Muscle of arm (tissue), 12 donors: Measurements from ENCODE around the gene KIF2A. TPM values are rescaled to one million over a fixed set of nuclear protein-coding genes. Genes with fewer than 3 reads are reported as not detected.
A peak's percentile ranks its signal among the peaks of the same experiment; 100 is the strongest.

ENCODE experiments used
- DNase-seq: peaks from one replicate; pipeline ENCODE4 v3.0.0-alpha.2; 2013
- polyA plus RNA-seq, 12 donors: library from polyadenylated mRNA; unstranded; fragments of 120-200 nt; gene quantifications; one replicate each; pipeline ENCODE4 v1.2.1, GENCODE V29; 2013; ENCODE audit not compliant: insufficient read length in 12 of 12

Gene KIF2A
- polyA plus RNA-seq, 12 donors = 31.4 to 51.9 (median 38.9) TPM; not detected in 1

- no peak for DNase-seq
These were observed 21.4 kb downstream of the KIF2A start for GRCh38 chr5:62327138-62328053.

GRCh38 chr5:62328772-62329491, 22.9 kb downstream of the KIF2A start:
- no peak for DNase-seq

- DNase-seq = no peak
These were observed 24.3 kb downstream of the KIF2A start for GRCh38 chr5:62330302-62330701.

GRCh38 chr5:62331921-62332320, 25.9 kb downstream of the KIF2A start:
- peak; percentile 36 for DNase-seq

GRCh38 chr5:62333250-62333794, 27.3 kb downstream of the KIF2A start:
- DNase-seq = no peak

- no peak for DNase-seq
These were observed 28.1 kb downstream of the KIF2A start for GRCh38 chr5:62334082-62334481.

- no peak for DNase-seq
These were observed 34.4 kb downstream of the KIF2A start for GRCh38 chr5:62340392-62340791.

GRCh38 chr5:62340979-62341378, 35.0 kb downstream of the KIF2A start:
- DNase-seq = no peak

GRCh38 chr5:62341783-62342475, 35.9 kb downstream of the KIF2A start:
- DNase-seq = no peak

GRCh38 chr5:62342476-62342837, 36.5 kb downstream of the KIF2A start:
- no peak for DNase-seq

GRCh38 chr5:62343428-62343827, 37.4 kb downstream of the KIF2A start:
- no peak for DNase-seq

GRCh38 chr5:62346748-62347147, 40.7 kb downstream of the KIF2A start:
- DNase-seq = no peak

- DNase-seq = no peak
These were observed 41.9 kb downstream of the KIF2A start for GRCh38 chr5:62347928-62348327.

GRCh38 chr5:62348723-62349481, 42.9 kb downstream of the KIF2A start:
- no peak for DNase-seq

- DNase-seq = peak; percentile 43
These were observed 48.2 kb downstream of the KIF2A start for GRCh38 chr5:62354028-62354874.

GRCh38 chr5:62362701-62363100, 56.7 kb downstream of the KIF2A start:
- DNase-seq = no peak

GRCh38 chr5:62369039-62369438, 63.0 kb downstream of the KIF2A start:
- no peak for DNase-seq

- DNase-seq = no peak
These were observed 65.4 kb downstream of the KIF2A start for GRCh38 chr5:62371409-62371808.

GRCh38 chr5:62372600-62372999, 66.6 kb downstream of the KIF2A start:
- no peak for DNase-seq

GRCh38 chr5:62373382-62373781, 67.4 kb downstream of the KIF2A start:
- DNase-seq = no peak
